A549 (cell line): ENCODE results near the gene TCF4. TPM values are rescaled to one million over a fixed set of nuclear protein-coding genes. Genes with fewer than 3 reads are reported as not detected.

Source experiments
- ATAC-seq, 2 experiments: fragments of 200-7000 bp in 1 of 2; fragments of >200 bp in 1 of 2; cut with Nextera tagmentation in 1 of 2; cut with Tn5 transposase in 1 of 2; 3 replicates each; pipeline versions ENCODE4 v1.8.0 to v1.9.1; 2018 to 2020; ENCODE audit warnings: mild to moderate bottlenecking in 1 of 2, moderate library complexity in 1 of 2
- CTCF ChIA-PET: fragments of 300-600 bp; sonication (Branson Sonifier 250); formaldehyde crosslinking; extraction: SDS; loops from one replicate; lab custom pipeline; 2021; ENCODE audit warnings: antibody characterized with exemption, inconsistent platforms; lab: Yijun Ruan, JAX
- POLR2A ChIA-PET: fragments of 350-600 bp; formaldehyde crosslinking; extraction: SDS; loops from one replicate; lab custom pipeline; 2021; ENCODE audit warnings: antibody characterized with exemption, inconsistent platforms; lab: Yijun Ruan, JAX
- DNase-seq, 2 experiments: peaks; one replicate each; pipeline versions ENCODE4 v3.0.0 to v3.0.0-alpha.2; 2011 to 2016; ENCODE audit warnings: low read depth in 1 of 2, low spot score in 1 of 2
- FAIRE-seq: peaks from 2 replicates; lab custom pipeline; 2011; peaks lifted over from hg19 to GRCh38; lab: Jason Lieb, UNC
- H3K27ac ChIP-seq, 2 experiments: fragments of >200 bp; sonication (Bioruptor Twin); formaldehyde crosslinking; 3 replicates each; pipeline ENCODE4 v1.5.1; 2016 to 2017
- H3K4me1 ChIP-seq: fragments of >200 bp; sonication (Bioruptor Twin); formaldehyde crosslinking; 3 replicates; pipeline ENCODE4 v1.6.1; 2016
- H3K4me2 ChIP-seq: fragments of >200 bp; sonication (Bioruptor Twin); formaldehyde crosslinking; 3 replicates; pipeline ENCODE4 v1.6.1; 2016
- H3K4me3 ChIP-seq: fragments of >200 bp; sonication (Bioruptor Twin); formaldehyde crosslinking; 3 replicates; pipeline ENCODE4 v1.5.1; 2016
- H3K9me3 ChIP-seq: fragments of >200 bp; sonication (Bioruptor Twin); formaldehyde crosslinking; 3 replicates; pipeline ENCODE4 v1.6.1; 2016
- BHLHE40 ChIP-seq: IDR thresholded peaks from 2 replicates; pipeline ENCODE4 v1.6.1; 2012; ENCODE audit warnings: low read depth, low read length, inconsistent platforms
- CBX2 ChIP-seq: fragments of 200-600 bp; sonication (generic); IDR thresholded peaks from 2 replicates; pipeline ENCODE4 v1.6.1; 2016; ENCODE audit warnings: low read depth, mild to moderate bottlenecking, borderline replicate concordance
- CEBPB ChIP-seq, 2 experiments: fragments of >200 bp in 1 of 2; sonication (Bioruptor Twin) in 1 of 2; formaldehyde crosslinking in 1 of 2; IDR thresholded peaks; 2 replicates each; pipeline ENCODE4 v1.6.1; 2012 to 2016
- CTCF ChIP-seq: fragments of >200 bp; sonication (Bioruptor Twin); formaldehyde crosslinking; IDR thresholded peaks from 3 replicates; pipeline ENCODE4 v1.5.1; 2016
- E2F6 ChIP-seq: IDR thresholded peaks from 2 replicates; pipeline ENCODE4 v1.6.1; 2012; ENCODE audit warnings: low read depth, borderline replicate concordance
- EHMT2 ChIP-seq: fragments of 200-600 bp; sonication (generic); IDR thresholded peaks from 2 replicates; pipeline ENCODE4 v1.6.1; 2016; ENCODE audit warnings: antibody characterized with exemption, low read depth, mild to moderate bottlenecking, moderate library complexity
- EP300 ChIP-seq, 2 experiments: fragments of >200 bp; sonication (Bioruptor Twin); formaldehyde crosslinking; IDR thresholded peaks; 2 replicates in 1 of 2; 3 replicates in 1 of 2; pipeline ENCODE4 v1.6.1; 2016 to 2017
- ESRRA ChIP-seq: fragments of 150-350 bp; IDR thresholded peaks from 2 replicates; pipeline ENCODE4 v1.6.1; 2014; ENCODE audit warnings: mild to moderate bottlenecking, low read length, borderline replicate concordance
- HDAC2 ChIP-seq: fragments of 200-600 bp; sonication (generic); IDR thresholded peaks from 2 replicates; pipeline ENCODE4 v1.6.1; 2016
- HES2 ChIP-seq: fragments of >200 bp; sonication (Bioruptor Twin); formaldehyde crosslinking; IDR thresholded peaks from 2 replicates; pipeline ENCODE4 v1.6.1; 2016
- HEYL ChIP-seq: fragments of 250-450 bp; sonication (Bioruptor Pico); IDR thresholded peaks from 2 replicates; pipeline ENCODE4 v1.8.0; 2021; ENCODE audit warnings: mild to moderate bottlenecking, moderate library complexity
- HOXA7 ChIP-seq: fragments of 250-450 bp; sonication (Bioruptor Pico); IDR thresholded peaks from 2 replicates; pipeline ENCODE4 v1.5.0; 2020; ENCODE audit warnings: mild to moderate bottlenecking, moderate library complexity
- HOXB5 ChIP-seq: fragments of 250-450 bp; sonication (Bioruptor Pico); IDR thresholded peaks from 2 replicates; pipeline ENCODE4 v1.5.0; 2020; ENCODE audit warnings: mild to moderate bottlenecking, moderate library complexity
- JUN ChIP-seq, 2 experiments: fragments of >200 bp; sonication (Bioruptor Twin); formaldehyde crosslinking; IDR thresholded peaks; 2 replicates in 1 of 2; 3 replicates in 1 of 2; pipeline ENCODE4 v1.6.1; 2016 to 2017
- MYC ChIP-seq: IDR thresholded peaks from 2 replicates; pipeline ENCODE4 v1.6.1; 2012; ENCODE audit warnings: mild to moderate bottlenecking, inconsistent platforms, low read length, improper control_type of control experiment, borderline replicate concordance
- NFE2L2 ChIP-seq: fragments of 150-350 bp; conservative IDR thresholded peaks from 2 replicates; pipeline ENCODE4 v1.6.1; 2014; ENCODE audit warnings: low read length
- PBX3 ChIP-seq: IDR thresholded peaks from 2 replicates; pipeline ENCODE4 v1.6.1; 2012
- RARB ChIP-seq: fragments of 250-450 bp; sonication (Bioruptor Pico); IDR thresholded peaks from 2 replicates; pipeline ENCODE4 v1.8.0; 2021; ENCODE audit warnings: mild to moderate bottlenecking, moderate library complexity
- RCOR1 ChIP-seq: fragments of 150-350 bp; IDR thresholded peaks from 2 replicates; pipeline ENCODE4 v1.6.1; 2014; ENCODE audit warnings: antibody characterized with exemption, low read length, low read depth
- SMC3 ChIP-seq: fragments of >200 bp; sonication (Bioruptor Twin); formaldehyde crosslinking; IDR thresholded peaks from 3 replicates; pipeline ENCODE4 v1.6.1; 2018; ENCODE audit warnings: inconsistent platforms
- WGBS: methylation state at CpG from one replicate; pipeline ENCODE4 v1.1.6; 2017; ENCODE audit errors: missing lambda C conversion rate; 5-methylcytosine and 5-hydroxymethylcytosine counted together
- polyA plus RNA-seq, 4 experiments: library from polyadenylated mRNA; depleted of rRNA in 3 of 4; stranded (reverse); fragments of >200 nt; fragmentation: RNase III in 1 of 4; extraction: RNeasy Plus Mini Kit Qiagen cat#74134 plus additional on column Dnase treatment in 1 of 4; gene quantifications; 2 replicates in 3 of 4; 3 replicates in 1 of 4; pipeline ENCODE4 v1.2.3, GENCODE V29; 2011 to 2017
- TF ChIP-seq, protein P1 (sequence below): fragments of 250-450 bp; sonication (Bioruptor Pico); IDR thresholded peaks from 2 replicates; pipeline ENCODE4 v1.5.0; 2021; ENCODE audit warnings: mild to moderate bottlenecking, moderate library complexity, borderline replicate concordance
- TF ChIP-seq, protein P2 (sequence below): IDR thresholded peaks from 2 replicates; pipeline ENCODE4 v1.6.1; 2012
- TF ChIP-seq, protein P3 (sequence below): fragments of 450-650 bp; IDR thresholded peaks from 2 replicates; pipeline ENCODE4 v1.6.1; 2014; ENCODE audit warnings: antibody characterized with exemption

TCF4 gene
- polyA plus RNA-seq, 2 of the 4 experiments (the other 2 are of a cell fraction): 3.0 to 4.0 TPM

GRCh38 chr18:55302167-55302833 lies 285.7 kb downstream of the TCF4 start:
- Histone ChIP-seq H3K4me3 (no peak overlapping the region), H3K4me2 (no peak overlapping the region)
- WGBS: 72% methylated on average over 11 of the region's 11 CpGs
- no peak for ATAC-seq
- CTCF ChIA-PET: no interaction called here
- FAIRE-seq: no peak
- TF ChIP-seq SMC3 (no peak), NFE2L2 (no peak), HDAC2 (no peak), HOXB5 (no peak), MYC (no peak), PBX3 (no peak), HEYL (no peak), HES2 (no peak), EP300 (IDR thresholded peaks at IDR 0.05) (no peak)
- TF ChIP-seq, protein P1, sequence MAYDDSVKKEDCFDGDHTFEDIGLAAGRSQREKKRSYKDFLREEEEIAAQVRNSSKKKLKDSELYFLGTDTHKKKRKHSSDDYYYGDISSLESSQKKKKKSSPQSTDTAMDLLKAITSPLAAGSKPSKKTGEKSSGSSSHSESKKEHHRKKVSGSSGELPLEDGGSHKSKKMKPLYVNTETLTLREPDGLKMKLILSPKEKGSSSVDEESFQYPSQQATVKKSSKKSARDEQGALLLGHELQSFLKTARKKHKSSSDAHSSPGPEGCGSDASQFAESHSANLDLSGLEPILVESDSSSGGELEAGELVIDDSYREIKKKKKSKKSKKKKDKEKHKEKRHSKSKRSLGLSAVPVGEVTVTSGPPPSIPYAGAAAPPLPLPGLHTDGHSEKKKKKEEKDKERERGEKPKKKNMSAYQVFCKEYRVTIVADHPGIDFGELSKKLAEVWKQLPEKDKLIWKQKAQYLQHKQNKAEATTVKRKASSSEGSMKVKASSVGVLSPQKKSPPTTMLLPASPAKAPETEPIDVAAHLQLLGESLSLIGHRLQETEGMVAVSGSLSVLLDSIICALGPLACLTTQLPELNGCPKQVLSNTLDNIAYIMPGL (CRISPR knock-in tag): no peak
- TF ChIP-seq, protein P2, sequence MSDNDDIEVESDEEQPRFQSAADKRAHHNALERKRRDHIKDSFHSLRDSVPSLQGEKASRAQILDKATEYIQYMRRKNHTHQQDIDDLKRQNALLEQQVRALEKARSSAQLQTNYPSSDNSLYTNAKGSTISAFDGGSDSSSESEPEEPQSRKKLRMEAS: no peak
- TF ChIP-seq, all 56 proteins: peak for 0
- Histone ChIP-seq H3K9me3 (no peaks in the 10 kb centered on the region), H3K4me1 (no peaks in the 10 kb centered on the region), H3K27ac (no peak overlapping the region)
- POLR2A ChIA-PET: no interaction called here
- DNase-seq: no peak

GRCh38 chr18:55301824-55302166 lies 286.2 kb downstream of the TCF4 start:
- no peak overlapping the region for H3K27ac ChIP-seq
- TF ChIP-seq E2F6 (no peak), CBX2 (no peak), HOXA7 (CRISPR knock-in tag) (no peak), CTCF (no peak), BHLHE40 (no peak), ESRRA (no peak), RCOR1 (no peak), EHMT2 (no peak), RARB (CRISPR knock-in tag) (no peak), CEBPB (IDR thresholded peaks at IDR 0.05) (no peak), PBX3 (no peak), JUN (IDR thresholded peaks at IDR 0.05) (no peak), EP300 (IDR thresholded peaks at IDR 0.05) (no peak)
- TF ChIP-seq, protein P3, sequence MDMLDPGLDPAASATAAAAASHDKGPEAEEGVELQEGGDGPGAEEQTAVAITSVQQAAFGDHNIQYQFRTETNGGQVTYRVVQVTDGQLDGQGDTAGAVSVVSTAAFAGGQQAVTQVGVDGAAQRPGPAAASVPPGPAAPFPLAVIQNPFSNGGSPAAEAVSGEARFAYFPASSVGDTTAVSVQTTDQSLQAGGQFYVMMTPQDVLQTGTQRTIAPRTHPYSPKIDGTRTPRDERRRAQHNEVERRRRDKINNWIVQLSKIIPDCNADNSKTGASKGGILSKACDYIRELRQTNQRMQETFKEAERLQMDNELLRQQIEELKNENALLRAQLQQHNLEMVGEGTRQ: no peak
- ChIA-PET CTCF (interaction anchor here (0.8 kb wide), 1 partner anchor 42 kb away, joined by 3 read pairs; no protein-coding TSS in a partner anchor), POLR2A (no interaction called here)
- no peak for ATAC-seq
- no peak for FAIRE-seq
- 67% methylated on average over 8 of the region's 8 CpGs for WGBS
- no peaks in the 10 kb centered on the region for H3K4me1 ChIP-seq
- no peaks in the 10 kb centered on the region for H3K9me3 ChIP-seq
- H3K4me2 ChIP-seq: no peak overlapping the region
- no peak overlapping the region for H3K4me3 ChIP-seq
- no peak for DNase-seq
